Activated CD8-positive, alpha-beta memory T cell treated with anti-CD3 and anti-CD28 coated beads for 1 hour (primary cell): Measurements from ENCODE around the gene TTC38.

ENCODE experiments used
- DNase-seq, 2 donors: peaks; one replicate each; pipeline ENCODE4 v3.0.0-alpha.2; 2020; ENCODE audit warnings: low read depth in 1 of 2; ENCODE audit errors: extremely low read depth in 1 of 2

TTC38 gene

GRCh38 chr22:46323162-46323561 lies 55.4 kb downstream of the TTC38 start:
- no peak for DNase-seq

DNA sequence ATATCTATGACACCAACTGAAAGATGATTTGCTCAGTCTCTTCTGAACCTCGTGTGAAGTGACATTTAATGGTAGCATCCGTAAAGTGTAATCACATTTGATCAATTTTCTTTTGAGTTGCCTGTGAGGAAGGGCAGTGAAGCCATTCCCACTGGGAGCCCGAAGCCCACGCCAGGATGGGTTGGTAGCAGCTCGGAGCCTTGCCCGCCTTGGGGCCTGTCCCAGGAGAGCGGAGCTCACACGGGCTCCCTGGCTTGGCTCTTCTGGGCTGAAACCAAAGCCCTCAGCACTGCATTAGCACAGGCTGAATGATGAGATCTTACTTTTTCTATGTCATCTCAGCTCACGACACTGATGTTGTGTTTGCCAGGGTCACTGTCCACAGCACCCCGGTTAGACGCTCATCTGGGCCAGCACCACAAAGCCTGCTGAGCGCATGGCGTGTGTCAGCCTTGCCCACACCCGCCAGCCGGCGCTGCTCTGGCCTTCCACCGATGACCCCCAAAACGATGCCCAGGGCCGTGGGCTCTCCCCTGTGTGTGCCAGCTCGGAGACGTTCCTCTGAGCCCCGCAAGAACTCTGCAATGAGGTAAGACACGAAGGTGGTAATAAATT lies 58.4 kb downstream of the TTC38 start:
- no peak for DNase-seq

GRCh38 chr22:46327691-46328465 lies 60.1 kb downstream of the TTC38 start:
- no peak for DNase-seq

DNA sequence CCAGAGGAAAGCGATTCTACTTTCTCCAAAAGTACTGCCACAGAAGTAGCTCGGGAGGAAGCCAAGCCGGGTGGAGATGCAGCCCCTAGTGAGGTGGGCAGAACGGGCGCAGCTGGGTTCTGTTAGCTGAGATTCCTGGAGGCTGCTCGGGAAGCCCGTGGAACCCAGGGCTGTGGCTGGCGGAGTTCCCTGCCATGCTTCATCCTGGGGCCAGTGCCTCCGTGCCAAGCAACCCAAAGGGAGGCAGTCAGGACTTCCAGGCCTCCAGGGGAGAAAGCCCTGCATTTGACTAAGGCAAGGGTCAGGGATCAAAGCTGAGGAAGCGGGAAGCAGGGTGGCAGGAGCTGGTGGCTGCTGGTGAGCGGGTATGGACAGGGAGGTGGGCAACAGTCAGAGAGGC lies 61.0 kb downstream of the TTC38 start:
- no peak for DNase-seq

GRCh38 chr22:46329616-46330015 lies 61.8 kb downstream of the TTC38 start:
- DNase-seq: no peak

GRCh38 chr22:46330426-46330825 lies 62.6 kb downstream of the TTC38 start:
- no peak for DNase-seq

GRCh38 chr22:46331496-46331895 lies 63.7 kb downstream of the TTC38 start:
- no peak for DNase-seq

GRCh38 chr22:46335201-46336118 lies 67.7 kb downstream of the TTC38 start, which contains the start of gene TRMU:
Gene TRMU, plus strand, starts transcription at chr22:46335714. Its CDS starts 51 bp downstream, at chr22:46335765.
- peak; percentile 20 to 60 for DNase-seq

DNA sequence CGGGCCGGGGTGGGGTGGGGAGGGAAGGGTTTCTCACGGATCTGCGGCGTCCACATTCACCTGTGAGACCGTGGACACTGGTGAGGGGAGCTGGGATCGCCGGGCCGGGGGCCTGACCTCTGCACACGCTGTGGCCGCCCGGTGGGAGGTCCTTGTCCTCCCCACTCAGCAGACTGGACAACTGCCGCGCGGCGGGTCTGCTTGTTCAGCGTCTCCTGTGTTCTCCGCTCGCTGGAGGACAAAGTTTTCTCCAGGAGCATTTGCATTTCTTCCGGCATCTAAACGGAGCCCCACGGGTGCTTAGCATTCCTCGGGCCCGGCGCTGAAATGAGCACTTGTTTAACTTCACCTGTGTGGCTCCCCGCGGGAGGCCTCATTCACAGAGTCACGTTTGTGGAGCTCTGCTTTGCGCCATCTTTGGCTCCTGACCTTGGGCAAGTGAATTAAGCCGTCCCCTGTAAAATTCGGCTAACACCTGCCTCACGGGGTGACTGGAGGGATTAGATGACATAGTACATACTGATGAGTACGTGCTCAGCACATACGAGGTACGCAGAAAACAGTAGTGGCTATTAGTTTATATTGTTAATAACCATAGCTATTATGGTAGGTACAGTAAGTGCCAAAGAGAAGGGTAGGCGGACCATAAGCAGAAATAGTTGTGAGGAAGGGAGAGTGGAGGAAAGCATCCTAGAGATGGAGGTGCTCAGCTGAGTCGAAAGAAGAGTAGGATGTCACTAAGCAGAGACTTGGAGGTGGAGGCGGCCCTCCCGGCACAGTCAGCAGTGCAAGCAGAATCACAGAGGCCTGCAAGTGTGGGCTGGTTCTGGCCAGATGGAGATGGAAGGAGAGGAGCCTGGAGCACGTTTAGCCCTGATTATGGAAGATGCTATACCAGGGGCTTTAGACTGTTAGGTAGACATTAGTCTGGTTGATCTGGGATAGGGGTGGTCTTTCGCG lies 68.6 kb downstream of the TTC38 start:
- DNase-seq: no peak

- no peak for DNase-seq
Measured at GRCh38 chr22:46337870-46338269, 70.1 kb downstream of the TTC38 start.

DNA sequence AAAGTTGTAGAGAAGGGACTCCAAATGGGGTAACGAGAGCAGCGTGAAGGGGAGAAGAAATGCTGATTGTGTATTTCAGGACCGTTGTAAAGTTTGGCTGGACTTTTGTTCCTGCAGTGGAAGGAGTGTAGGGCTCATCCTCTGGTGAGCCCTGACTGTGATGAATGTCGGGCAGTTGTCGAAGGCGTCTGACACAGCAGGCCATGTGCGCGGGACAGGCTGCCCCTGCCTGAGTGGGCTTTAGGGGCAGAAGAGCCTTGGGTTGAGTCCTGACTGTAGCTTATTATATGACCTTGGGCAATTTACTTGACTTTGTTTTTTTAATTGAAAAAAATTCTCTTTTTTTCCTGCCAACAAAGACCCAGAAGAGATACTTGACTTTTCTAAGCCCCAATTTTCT lies 70.8 kb downstream of the TTC38 start:
- DNase-seq: no peak

GRCh38 chr22:46339956-46340355 lies 72.1 kb downstream of the TTC38 start:
- no peak for DNase-seq

DNA sequence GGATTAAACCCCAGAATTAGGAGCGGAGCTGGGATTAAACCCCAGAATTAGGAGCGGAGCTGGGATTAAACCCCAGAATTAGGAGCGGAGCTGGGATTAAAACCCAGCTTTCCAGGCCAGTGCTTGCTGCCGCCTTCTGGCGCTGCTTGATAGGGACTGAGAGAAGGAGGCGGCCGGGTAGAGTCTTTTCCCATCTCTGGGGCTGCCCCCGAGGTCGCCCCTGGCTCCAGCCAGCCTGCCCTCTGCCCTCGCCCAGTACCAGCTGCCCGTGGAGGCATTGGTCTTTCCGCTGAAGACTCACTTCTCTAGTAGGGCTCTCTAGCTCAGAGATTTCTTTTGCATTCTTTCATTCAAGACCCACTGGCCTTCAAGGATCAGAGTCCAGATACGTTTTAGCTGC lies 72.9 kb downstream of the TTC38 start:
- no peak for DNase-seq
